ENCODE measurements around the gene AMMECR1L.

Gene AMMECR1L

DNA sequence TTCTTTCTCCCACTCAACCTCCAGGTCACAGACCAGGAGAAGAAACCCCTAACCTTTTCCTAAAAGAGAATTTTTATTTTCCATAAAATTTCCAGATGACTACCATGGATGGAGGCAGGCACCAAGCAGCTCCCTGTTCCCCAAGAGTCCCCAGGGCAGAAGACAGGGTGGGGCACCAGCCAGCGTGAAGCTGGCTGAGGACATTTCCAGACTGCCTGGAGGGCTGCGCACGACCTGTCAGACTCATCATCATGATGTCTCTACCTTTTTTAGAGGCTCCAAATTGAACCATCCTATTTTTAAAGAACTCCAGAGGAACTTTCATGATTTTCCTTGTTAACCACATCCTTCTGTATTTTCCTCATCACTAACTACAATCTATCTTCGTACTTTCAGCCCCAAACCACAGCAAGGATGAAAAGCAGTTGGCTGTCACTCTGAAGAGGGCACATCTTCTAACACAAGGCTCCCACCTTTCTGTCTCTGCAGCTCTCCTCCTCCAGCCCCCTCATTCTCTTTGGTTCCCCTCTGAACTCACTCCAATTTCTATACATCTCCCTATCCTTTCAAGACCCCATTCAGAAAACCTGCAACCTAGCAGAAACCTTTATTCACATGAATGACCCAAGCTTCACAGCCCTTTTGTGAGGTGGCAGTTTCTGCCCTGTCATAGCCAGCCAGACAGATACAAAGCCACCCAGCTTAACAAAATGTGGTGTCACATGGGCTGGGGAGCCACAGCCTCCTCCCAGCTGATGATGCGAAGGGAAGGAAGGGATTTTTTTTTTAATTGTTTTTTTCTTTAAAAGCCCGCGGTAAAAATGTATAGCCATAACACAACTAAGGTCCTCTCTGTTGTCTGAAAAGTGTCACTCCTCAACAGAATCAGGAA, 11.1 kb downstream of the AMMECR1L start:
- no peaks in the 10 kb centered on the region for H3K27me3 ChIP-seq (ENCODE audit: insufficient read depth, insufficient read length)
- no peak for DNase-seq (ENCODE audit: low read depth, low spot score)
- H3K9ac ChIP-seq (ENCODE audit: insufficient read length, low read depth) = no peak overlapping the region
- no peak overlapping the region for H3K4me3 ChIP-seq (ENCODE audit: insufficient read length, low read depth)
- no peak for TF ChIP-seq YY1 (IDR thresholded peaks at IDR 0.05; ENCODE audit: insufficient read depth, insufficient read length)
- TF ChIP-seq ZNF274 (IDR thresholded peaks at IDR 0.05; ENCODE audit: low read depth, low read length) = no peak
- TF ChIP-seq SUZ12 (IDR thresholded peaks at IDR 0.05; ENCODE audit: extremely low read depth, insufficient read depth, insufficient read length) = no peak
- peaks cover 66% of the 10 kb centered on the region for H3K36me3 ChIP-seq (ENCODE audit: insufficient read depth, insufficient read length, low read length)
- H3K4me1 ChIP-seq (ENCODE audit: insufficient read depth, insufficient read length) = no peaks in the 10 kb centered on the region
- no peaks in the 10 kb centered on the region for H3K9me3 ChIP-seq (ENCODE audit: insufficient read depth, low read length)

GRCh38 chr2:127873707-127874303, 12.0 kb downstream of the AMMECR1L start:
- TF ChIP-seq YY1 (IDR thresholded peaks at IDR 0.05; ENCODE audit: insufficient read depth, insufficient read length) (no peak), SUZ12 (IDR thresholded peaks at IDR 0.05; ENCODE audit: extremely low read depth, insufficient read depth, insufficient read length) (no peak)
- Histone ChIP-seq H3K27me3 (ENCODE audit: insufficient read depth, insufficient read length) (no peaks in the 10 kb centered on the region), H3K36me3 (ENCODE audit: insufficient read depth, insufficient read length, low read length) (peaks cover 67% of the 10 kb centered on the region), H3K4me3 (ENCODE audit: insufficient read length, low read depth) (no peak overlapping the region), H3K9ac (ENCODE audit: insufficient read length, low read depth) (no peak overlapping the region), H3K9me3 (ENCODE audit: insufficient read depth, low read length) (no peaks in the 10 kb centered on the region), H3K4me1 (ENCODE audit: insufficient read depth, insufficient read length) (no peaks in the 10 kb centered on the region)
- DNase-seq (ENCODE audit: low read depth, low spot score) = no peak

- Histone ChIP-seq H3K4me3 (ENCODE audit: insufficient read length, low read depth) (no peak overlapping the region), H3K36me3 (ENCODE audit: insufficient read depth, insufficient read length, low read length) (peaks cover 75% of the 10 kb centered on the region), H3K4me1 (ENCODE audit: insufficient read depth, insufficient read length) (no peaks in the 10 kb centered on the region), H3K9me3 (ENCODE audit: insufficient read depth, low read length) (no peaks in the 10 kb centered on the region), H3K9ac (ENCODE audit: insufficient read length, low read depth) (no peak overlapping the region), H3K27me3 (ENCODE audit: insufficient read depth, insufficient read length) (no peaks in the 10 kb centered on the region)
- no peak for DNase-seq (ENCODE audit: low read depth, low spot score)
- TF ChIP-seq YY1 (IDR thresholded peaks at IDR 0.05; ENCODE audit: insufficient read depth, insufficient read length) = no peak
- no peak for TF ChIP-seq SUZ12 (IDR thresholded peaks at IDR 0.05; ENCODE audit: extremely low read depth, insufficient read depth, insufficient read length)
- no peak for TF ChIP-seq ZNF274 (IDR thresholded peaks at IDR 0.05; ENCODE audit: low read depth, low read length)
These were observed 13.4 kb downstream of the AMMECR1L start for GRCh38 chr2:127872354-127872753.

GRCh38 chr2:127865926-127866325, 19.8 kb downstream of the AMMECR1L start:
- H3K4me1 ChIP-seq (ENCODE audit: insufficient read depth, insufficient read length) = no peaks in the 10 kb centered on the region
- no peak overlapping the region for H3K9ac ChIP-seq (ENCODE audit: insufficient read length, low read depth)
- H3K27me3 ChIP-seq (ENCODE audit: insufficient read depth, insufficient read length) = no peaks in the 10 kb centered on the region
- H3K4me3 ChIP-seq (ENCODE audit: insufficient read length, low read depth) = no peak overlapping the region
- no peaks in the 10 kb centered on the region for H3K9me3 ChIP-seq (ENCODE audit: insufficient read depth, low read length)
- no peak for DNase-seq (ENCODE audit: low read depth, low spot score)
- peaks cover 88% of the 10 kb centered on the region for H3K36me3 ChIP-seq (ENCODE audit: insufficient read depth, insufficient read length, low read length)
- TF ChIP-seq SUZ12 (IDR thresholded peaks at IDR 0.05; ENCODE audit: extremely low read depth, insufficient read depth, insufficient read length) (no peak), YY1 (IDR thresholded peaks at IDR 0.05; ENCODE audit: insufficient read depth, insufficient read length) (no peak), ZNF274 (IDR thresholded peaks at IDR 0.05; ENCODE audit: low read depth, low read length) (no peak)

DNA sequence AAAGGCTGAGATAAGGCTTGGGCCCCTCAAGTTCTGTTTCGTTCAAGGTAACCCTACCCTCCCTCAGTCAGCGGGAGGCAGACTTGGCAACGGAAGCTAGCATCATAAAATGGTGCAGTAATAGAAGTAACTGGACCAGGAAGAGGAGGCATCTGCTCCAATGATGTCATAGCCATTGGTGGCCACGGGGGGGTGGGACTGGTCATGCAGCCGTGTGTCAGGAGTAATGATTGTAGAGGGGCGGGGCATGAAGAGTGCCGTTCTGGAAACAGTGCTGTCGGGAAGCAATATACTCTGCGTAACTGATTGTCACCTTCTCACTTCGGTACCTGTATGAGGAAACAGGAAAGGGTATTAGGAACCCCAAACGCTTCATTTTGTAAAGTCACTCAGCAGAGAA, 20.9 kb downstream of the AMMECR1L start:
- Histone ChIP-seq H3K9me3 (ENCODE audit: insufficient read depth, low read length) (no peaks in the 10 kb centered on the region), H3K4me1 (ENCODE audit: insufficient read depth, insufficient read length) (peaks cover 3% of the 10 kb centered on the region), H3K9ac (ENCODE audit: insufficient read length, low read depth) (no peak overlapping the region), H3K4me3 (ENCODE audit: insufficient read length, low read depth) (no peak overlapping the region), H3K36me3 (ENCODE audit: insufficient read depth, insufficient read length, low read length) (peaks cover 80% of the 10 kb centered on the region), H3K27me3 (ENCODE audit: insufficient read depth, insufficient read length) (no peaks in the 10 kb centered on the region)
- DNase-seq (ENCODE audit: low read depth, low spot score) = no peak
- no peak for TF ChIP-seq ZNF274 (IDR thresholded peaks at IDR 0.05; ENCODE audit: low read depth, low read length)
- TF ChIP-seq SUZ12 (IDR thresholded peaks at IDR 0.05; ENCODE audit: extremely low read depth, insufficient read depth, insufficient read length) = no peak
- TF ChIP-seq YY1 (IDR thresholded peaks at IDR 0.05; ENCODE audit: insufficient read depth, insufficient read length) = no peak

- no peaks in the 10 kb centered on the region for H3K9me3 ChIP-seq (ENCODE audit: insufficient read depth, low read length)
- H3K36me3 ChIP-seq (ENCODE audit: insufficient read depth, insufficient read length, low read length) = peaks cover 54% of the 10 kb centered on the region
- DNase-seq (ENCODE audit: low read depth, low spot score) = no peak
- no peak overlapping the region for H3K4me3 ChIP-seq (ENCODE audit: insufficient read length, low read depth)
- no peak for TF ChIP-seq YY1 (IDR thresholded peaks at IDR 0.05; ENCODE audit: insufficient read depth, insufficient read length)
- no peak for TF ChIP-seq SUZ12 (IDR thresholded peaks at IDR 0.05; ENCODE audit: extremely low read depth, insufficient read depth, insufficient read length)
- no peak for TF ChIP-seq ZNF274 (IDR thresholded peaks at IDR 0.05; ENCODE audit: low read depth, low read length)
- no peaks in the 10 kb centered on the region for H3K27me3 ChIP-seq (ENCODE audit: insufficient read depth, insufficient read length)
- H3K9ac ChIP-seq (ENCODE audit: insufficient read length, low read depth) = no peak overlapping the region
- H3K4me1 ChIP-seq (ENCODE audit: insufficient read depth, insufficient read length) = peaks cover 5% of the 10 kb centered on the region
These were observed 23.5 kb downstream of the AMMECR1L start for GRCh38 chr2:127862228-127862627.

GRCh38 chr2:127860130-127860529, 25.6 kb downstream of the AMMECR1L start:
- no peak for TF ChIP-seq YY1 (IDR thresholded peaks at IDR 0.05; ENCODE audit: insufficient read depth, insufficient read length)
- TF ChIP-seq ZNF274 (IDR thresholded peaks at IDR 0.05; ENCODE audit: low read depth, low read length) = no peak
- no peak for TF ChIP-seq SUZ12 (IDR thresholded peaks at IDR 0.05; ENCODE audit: extremely low read depth, insufficient read depth, insufficient read length)
- H3K4me1 ChIP-seq (ENCODE audit: insufficient read depth, insufficient read length) = peaks cover 5% of the 10 kb centered on the region
- no peak for DNase-seq (ENCODE audit: low read depth, low spot score)
- no peak overlapping the region for H3K9ac ChIP-seq (ENCODE audit: insufficient read length, low read depth)
- no peaks in the 10 kb centered on the region for H3K9me3 ChIP-seq (ENCODE audit: insufficient read depth, low read length)
- H3K4me3 ChIP-seq (ENCODE audit: insufficient read length, low read depth) = no peak overlapping the region
- no peaks in the 10 kb centered on the region for H3K27me3 ChIP-seq (ENCODE audit: insufficient read depth, insufficient read length)
- peaks cover 37% of the 10 kb centered on the region for H3K36me3 ChIP-seq (ENCODE audit: insufficient read depth, insufficient read length, low read length)

All from NT2/D1 (cell line).